Fibroblast of peridontal ligament (primary cell): ENCODE results near the gene GRM6.

Source experiments
- DNase-seq: peaks from one replicate; pipeline ENCODE4 v3.0.0-alpha.2; 2010; ENCODE audit errors: extremely low read depth

Gene GRM6

GRCh38 chr5:178994580-178995340 lies at the start of gene GRM6:
Gene GRM6, minus strand, starts transcription at chr5:178995320. Its CDS starts 376 bp downstream, at chr5:178994944.
- no peak for DNase-seq

- DNase-seq: no peak
Measured at GRCh38 chr5:179044765-179045164, 49.6 kb upstream of the GRM6 start.

GRCh38 chr5:179033004-179033580 lies 38.0 kb upstream of the GRM6 start:
- no peak for DNase-seq

GRCh38 chr5:179023528-179024189 lies 28.5 kb upstream of the GRM6 start, which contains the start of gene ZNF879:
Gene ZNF879, plus strand, starts transcription at chr5:179023804. Its CDS starts 1,201 bp downstream, at chr5:179025005.
- DNase-seq: peak; percentile 94

GRCh38 chr5:179008667-179009066 lies 13.5 kb upstream of the GRM6 start:
- DNase-seq: no peak

GRCh38 chr5:179006564-179006963 lies 11.4 kb upstream of the GRM6 start:
- no peak for DNase-seq

GRCh38 chr5:178998441-178998840 lies 3.3 kb upstream of the GRM6 start:
- DNase-seq: no peak

GRCh38 chr5:178997191-178997590 lies 2.1 kb upstream of the GRM6 start:
- no peak for DNase-seq

- DNase-seq: no peak
Measured at GRCh38 chr5:178996156-178996555, 1.0 kb upstream of the GRM6 start.

- no peak for DNase-seq
Measured at GRCh38 chr5:178995341-178995690, 196 bp upstream of the GRM6 start.

GRCh38 chr5:178993955-178994579 lies 1.1 kb downstream of the GRM6 start:
- DNase-seq: no peak

- no peak for DNase-seq
Measured at GRCh38 chr5:178993236-178993765, 1.8 kb downstream of the GRM6 start.

GRCh38 chr5:178992291-178992895 lies 2.7 kb downstream of the GRM6 start:
- no peak for DNase-seq

- DNase-seq: no peak
Measured at GRCh38 chr5:178991190-178992145, 3.7 kb downstream of the GRM6 start.

- no peak for DNase-seq
Measured at GRCh38 chr5:178990491-178990890, 4.6 kb downstream of the GRM6 start.

- DNase-seq: no peak
Measured at GRCh38 chr5:178989311-178989710, 5.8 kb downstream of the GRM6 start.

GRCh38 chr5:178988436-178989220 lies 6.5 kb downstream of the GRM6 start:
- no peak for DNase-seq

- no peak for DNase-seq
Measured at GRCh38 chr5:178986326-178986960, 8.7 kb downstream of the GRM6 start.
